Ecto neural progenitor cell (in vitro differentiated cells): ENCODE measurements around the gene COX19.
"Not testable (repeated sequence)": the region's sequence is repeated elsewhere in the genome, so short reads cannot be mapped to it uniquely, and the experiment has no call there.

Experiments
- DNase-seq: peaks from one replicate; pipeline ENCODE4 v3.0.0-alpha.2; 2018; ENCODE audit warnings: low spot score

Gene COX19

DNA sequence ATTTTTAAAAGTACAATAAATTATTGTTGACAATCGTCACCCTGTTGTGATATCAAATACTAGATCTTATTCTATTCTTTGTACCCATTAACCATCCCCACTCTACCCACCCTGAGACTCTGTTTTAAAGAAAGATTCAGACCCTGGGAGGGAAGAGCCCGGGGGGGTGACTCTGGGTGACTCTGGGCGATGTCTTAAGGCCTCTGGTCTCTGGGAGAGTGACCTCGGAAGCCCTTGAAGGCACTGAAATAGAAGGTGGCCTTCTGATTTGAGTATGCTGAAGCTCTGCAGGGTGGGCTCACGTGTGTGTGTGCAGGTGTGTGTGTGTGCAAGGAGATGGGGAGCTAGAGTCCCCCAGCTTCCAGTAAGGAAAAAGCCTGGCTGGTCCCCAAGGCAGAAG, 30.6 kb downstream of the COX19 start:
- DNase-seq = no peak

GRCh38 chr7:943793-944192, 31.6 kb downstream of the COX19 start:
- not testable (repeated sequence) for DNase-seq

DNA sequence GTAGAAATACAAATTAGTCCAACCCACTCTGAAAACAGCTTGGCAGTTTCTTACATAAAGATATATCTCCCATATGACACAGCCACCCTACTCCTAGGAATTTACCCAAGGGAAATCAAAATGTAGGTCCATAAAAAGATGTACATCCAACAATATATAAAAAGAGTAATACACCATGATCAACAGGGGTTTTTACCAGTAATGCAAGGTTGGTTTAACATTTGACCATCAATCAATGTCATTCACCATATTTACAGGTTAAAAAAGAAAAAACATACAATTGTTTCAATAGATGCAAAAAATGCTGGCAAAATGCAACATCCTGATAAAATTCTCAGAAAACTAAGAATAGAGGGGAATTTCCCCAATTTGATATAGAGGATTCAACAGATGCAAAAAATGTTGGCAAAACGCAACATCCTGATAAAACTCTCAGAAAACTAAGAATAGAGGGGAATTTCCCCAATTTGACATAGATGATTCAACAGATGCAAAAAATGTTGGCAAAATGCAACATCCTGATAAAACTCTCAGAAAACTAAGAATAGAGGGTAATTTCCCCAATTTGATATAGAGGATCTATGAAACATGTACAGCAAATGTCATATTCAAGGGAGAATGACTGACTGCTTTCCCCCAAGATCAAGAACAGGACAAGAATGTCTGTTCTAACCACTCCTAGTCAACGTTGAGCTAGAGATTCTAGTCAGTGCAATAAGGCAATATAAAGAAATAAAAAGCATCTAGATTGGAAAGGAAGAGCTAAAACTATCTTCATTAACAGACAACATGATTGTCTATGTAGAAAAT, 34.5 kb downstream of the COX19 start:
- DNase-seq = no peak

- no peak for DNase-seq
Observed at GRCh38 chr7:939843-940242, 35.5 kb downstream of the COX19 start.

DNA sequence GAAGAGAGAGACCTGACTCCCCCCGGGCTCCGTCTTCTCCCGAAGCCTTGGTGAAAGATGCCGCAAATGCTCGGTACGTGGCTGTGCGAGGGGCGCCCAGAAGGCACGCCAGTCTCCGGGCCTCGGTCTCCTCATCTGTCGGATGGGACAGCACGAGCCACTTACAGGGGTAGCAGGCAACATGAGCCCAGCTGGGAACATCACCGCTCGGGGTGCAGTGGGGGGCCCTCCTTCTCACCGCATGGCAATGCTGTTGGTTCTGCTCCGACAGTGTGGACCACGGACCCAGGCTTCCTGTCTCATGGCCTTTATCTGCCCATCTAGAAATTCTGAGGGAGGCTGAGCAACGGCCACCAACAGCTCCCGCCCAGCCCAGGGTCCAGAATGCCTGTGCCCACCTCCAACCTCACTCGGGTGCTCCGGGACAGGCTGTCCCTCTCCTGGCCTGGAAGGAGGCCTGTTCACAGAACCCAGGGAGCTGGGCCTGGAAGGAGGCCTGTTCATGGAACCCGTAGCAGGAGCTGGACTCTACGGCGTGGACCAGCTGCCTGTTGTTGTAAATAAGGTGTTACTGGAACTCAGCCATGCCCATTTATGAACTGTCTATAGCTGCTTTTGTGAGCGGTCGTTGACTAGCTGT, 36.7 kb downstream of the COX19 start:
- DNase-seq = no peak

- DNase-seq = no peak
Observed at GRCh38 chr7:937856-938484, 37.4 kb downstream of the COX19 start.

- no peak for DNase-seq
Observed at GRCh38 chr7:936386-937054, 38.8 kb downstream of the COX19 start.

DNA sequence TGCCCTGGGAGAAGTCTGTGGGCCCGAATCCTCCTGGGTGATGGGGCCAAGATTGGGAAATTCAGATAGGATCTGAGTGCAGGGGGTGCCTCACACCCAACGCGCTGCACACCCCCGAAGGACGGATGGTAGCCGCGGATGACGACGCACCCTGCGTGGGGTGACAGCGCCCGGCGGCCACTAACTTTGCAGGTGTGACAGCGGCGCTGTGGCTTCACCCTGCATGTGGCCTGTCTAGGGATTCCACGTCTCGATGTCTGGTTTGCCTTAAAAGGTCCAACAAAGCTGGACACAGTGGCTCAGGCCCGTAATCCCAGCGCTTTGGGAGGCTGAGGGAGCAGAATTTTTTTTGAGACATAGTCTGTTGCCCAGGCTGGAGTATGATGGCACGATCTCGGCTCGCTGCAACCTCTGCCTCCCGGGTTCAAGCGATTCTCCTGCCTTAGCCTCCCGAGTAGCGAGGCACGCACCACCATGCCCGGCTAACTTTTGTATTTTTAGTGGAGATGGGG, 39.4 kb downstream of the COX19 start:
- no peak for DNase-seq

DNA sequence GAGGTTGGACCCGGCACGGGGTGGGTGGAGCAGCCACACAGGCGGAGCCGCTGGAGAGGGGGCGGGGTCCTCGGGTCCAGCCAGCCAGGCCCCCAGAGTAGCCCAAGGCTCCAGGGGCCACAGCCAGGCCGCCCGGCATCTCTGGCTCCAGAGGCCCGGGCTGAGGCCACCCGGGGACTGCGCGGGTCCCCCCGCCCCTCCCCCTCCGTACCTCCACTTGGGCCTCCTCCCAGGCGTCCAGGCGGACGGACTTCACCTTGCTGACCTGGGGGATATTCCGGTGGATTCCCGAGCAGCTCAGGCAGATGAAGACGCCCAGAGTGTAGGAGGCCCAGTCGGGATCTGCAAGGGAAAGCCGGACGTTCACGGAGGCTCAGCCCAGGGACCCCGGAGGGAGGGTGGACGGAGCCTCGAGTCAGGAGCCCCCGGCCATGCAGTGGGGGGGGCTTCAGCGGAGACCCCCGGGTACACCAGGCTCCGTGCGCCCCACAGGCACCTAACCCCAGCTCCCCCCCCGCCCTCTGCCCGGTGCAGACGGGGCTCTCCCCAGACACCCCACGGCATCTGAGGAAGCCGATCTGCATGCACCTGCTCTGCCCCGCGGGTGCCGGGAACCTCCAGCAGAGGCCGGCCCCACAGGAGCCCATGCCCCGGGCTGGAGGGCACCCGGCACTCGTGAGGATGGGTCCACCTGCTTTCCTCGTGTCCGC, 40.0 kb downstream of the COX19 start:
- DNase-seq = no peak

GRCh38 chr7:934469-935163, 40.7 kb downstream of the COX19 start:
- DNase-seq = no peak

DNA sequence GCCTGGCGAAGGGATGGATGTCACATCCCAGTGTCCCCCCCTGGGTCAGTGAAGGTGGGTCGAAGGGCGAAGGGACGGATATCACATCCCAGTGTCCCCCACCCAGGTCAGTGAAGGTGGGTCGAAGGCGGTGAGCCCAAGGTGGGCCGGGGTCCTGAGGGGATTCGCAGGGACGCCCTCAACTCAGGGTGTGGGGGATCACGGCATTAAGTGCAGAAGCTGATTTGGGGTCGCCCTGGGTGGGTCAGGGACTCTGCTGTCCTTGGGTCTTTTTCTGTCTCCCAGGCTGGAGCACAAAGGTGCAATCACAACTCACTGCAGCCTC, 42.7 kb downstream of the COX19 start:
- no peak for DNase-seq

DNA sequence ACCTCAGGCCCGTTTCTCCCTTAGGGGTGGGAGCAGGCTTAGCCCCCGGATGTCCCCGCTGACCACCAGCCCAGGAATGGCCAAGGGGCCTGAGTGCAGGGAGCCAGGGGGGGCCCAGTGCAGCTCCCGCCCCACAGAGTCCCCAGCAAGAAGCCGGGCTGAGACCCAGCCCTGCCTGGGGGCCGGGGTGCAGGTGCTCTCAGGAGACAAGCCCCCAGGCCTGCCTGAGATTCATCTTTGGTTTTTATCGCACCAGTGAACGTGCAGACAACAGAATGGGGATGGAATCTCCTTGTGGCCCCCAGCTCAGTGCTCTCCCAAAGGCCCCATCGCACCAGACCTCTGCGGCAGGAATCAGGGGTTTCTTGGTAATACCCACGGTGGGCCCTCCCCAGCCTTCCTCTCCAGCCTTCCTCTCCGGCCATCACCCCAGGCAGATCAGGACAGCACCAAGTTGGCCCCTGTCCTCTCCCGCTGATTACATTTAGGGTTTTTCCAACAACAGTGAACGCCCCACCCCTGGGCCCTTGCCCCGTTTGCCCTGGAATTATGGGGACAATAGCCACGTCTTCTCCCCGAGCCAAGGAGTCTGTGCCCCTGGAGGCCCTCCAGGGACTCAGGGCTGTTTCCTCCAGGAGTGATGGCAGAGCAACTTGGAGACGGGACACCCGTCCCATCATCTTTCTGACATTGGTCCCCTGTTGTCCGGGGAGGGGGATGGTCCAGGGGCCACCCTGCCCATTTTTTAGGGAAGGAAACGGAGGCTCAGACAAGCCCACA, 43.3 kb downstream of the COX19 start:
- no peak for DNase-seq

GRCh38 chr7:930975-931758, 44.2 kb downstream of the COX19 start:
- DNase-seq = no peak

GRCh38 chr7:929311-929711, 46.0 kb downstream of the COX19 start:
- no peak for DNase-seq

DNA sequence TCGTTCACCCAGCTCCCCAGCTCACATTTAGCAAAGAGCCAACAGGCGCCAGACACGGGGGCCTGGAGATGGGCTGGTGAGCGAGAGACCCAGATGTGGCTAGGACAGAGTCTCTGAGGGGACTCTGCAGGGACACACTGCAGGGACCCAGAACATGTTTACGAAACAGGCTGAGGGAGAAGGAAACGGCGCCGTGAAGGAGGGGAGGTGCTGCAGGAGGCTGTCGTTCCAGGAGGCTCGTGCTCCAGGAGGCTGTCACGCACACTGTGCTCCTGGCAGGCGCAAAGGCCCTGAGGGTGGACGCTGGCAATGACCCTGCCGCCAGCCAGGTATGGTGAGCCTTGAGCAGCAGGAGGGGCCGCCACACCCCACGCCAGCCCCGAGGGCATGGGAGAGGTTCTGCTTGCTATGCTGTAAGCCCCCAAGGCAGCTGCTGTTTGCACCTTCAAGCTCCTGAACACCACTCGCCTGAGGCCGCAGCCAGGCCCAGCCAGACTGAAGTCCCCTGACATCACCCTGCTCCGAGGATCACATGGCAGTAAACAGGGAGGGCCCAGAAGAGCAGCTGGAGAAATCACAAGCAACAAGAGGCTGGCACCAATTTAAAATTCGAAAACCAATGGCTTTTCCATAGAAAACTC, 48.2 kb downstream of the COX19 start:
- no peak for DNase-seq

- DNase-seq = no peak
Observed at GRCh38 chr7:926061-927030, 49.0 kb downstream of the COX19 start.

DNA sequence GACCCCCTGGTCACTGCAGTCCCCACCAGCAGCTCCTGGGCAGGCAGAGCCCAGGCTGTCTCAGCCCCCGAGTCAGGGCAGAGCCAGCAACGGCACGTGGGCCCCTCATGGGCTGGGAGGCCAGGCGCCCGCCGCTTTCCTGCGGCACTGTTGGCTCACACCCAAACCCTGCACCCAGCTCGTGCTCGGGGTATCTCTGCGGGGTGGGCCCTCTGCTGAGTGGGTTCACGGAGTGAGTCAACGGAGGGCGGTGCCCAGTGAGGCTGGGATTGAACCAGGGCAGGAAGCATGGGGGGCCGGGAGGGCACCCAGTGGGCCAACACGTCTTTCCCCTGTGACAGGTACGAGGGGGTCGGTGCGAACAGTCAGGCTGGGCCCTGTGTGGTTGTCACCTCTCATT, 49.7 kb downstream of the COX19 start:
- DNase-seq = no peak
